ENCODE measurements around the gene PIWIL1.

GRCh38 chr12:130350715-130351114 lies 13.0 kb downstream of the PIWIL1 start:
- TF ChIP-seq EZH2 (IDR thresholded peaks at IDR 0.05; ENCODE audit: borderline replicate concordance, low read depth, low read length, poor library complexity, severe bottlenecking), result no peak
- TF ChIP-seq CTCF (conservative IDR thresholded peaks at IDR 0.05; ENCODE audit: low read depth, low read length), result no peak
